Upper lobe of left lung (tissue), 4 donors: ENCODE data around the gene GAPDHS.

ENCODE experiments used
- EP300 ChIP-seq, 4 donors: sonication (generic); formaldehyde crosslinking; IDR thresholded peaks; one replicate each; pipeline ENCODE4 v1.5.1; 2017; ENCODE audit warnings: antibody characterized with exemption in 4 of 4, control low read depth in 2 of 4
- POLR2AphosphoS5 ChIP-seq, 2 donors: sonication (generic); formaldehyde crosslinking; IDR thresholded peaks; one replicate each; pipeline ENCODE4 v1.5.1; 2017; ENCODE audit warnings: antibody characterized with exemption in 2 of 2
- TF ChIP-seq, protein P1 (sequence below), 6 experiments: fragments of 450-650 bp in 4 of 6; fragments of 200-600 bp in 2 of 6; sonication (generic) in 2 of 6; IDR thresholded peaks; one replicate each; pipeline ENCODE4 v1.5.1; 2016 to 2019; ENCODE audit warnings: antibody characterized with exemption in 6 of 6

GRCh38 chr19:35563207-35563829 lies 30.1 kb downstream of the GAPDHS start, which contains the start of gene ATP4A:
- no peak for TF ChIP-seq EP300 (IDR thresholded peaks at IDR 0.05)
- TF ChIP-seq, protein P1, sequence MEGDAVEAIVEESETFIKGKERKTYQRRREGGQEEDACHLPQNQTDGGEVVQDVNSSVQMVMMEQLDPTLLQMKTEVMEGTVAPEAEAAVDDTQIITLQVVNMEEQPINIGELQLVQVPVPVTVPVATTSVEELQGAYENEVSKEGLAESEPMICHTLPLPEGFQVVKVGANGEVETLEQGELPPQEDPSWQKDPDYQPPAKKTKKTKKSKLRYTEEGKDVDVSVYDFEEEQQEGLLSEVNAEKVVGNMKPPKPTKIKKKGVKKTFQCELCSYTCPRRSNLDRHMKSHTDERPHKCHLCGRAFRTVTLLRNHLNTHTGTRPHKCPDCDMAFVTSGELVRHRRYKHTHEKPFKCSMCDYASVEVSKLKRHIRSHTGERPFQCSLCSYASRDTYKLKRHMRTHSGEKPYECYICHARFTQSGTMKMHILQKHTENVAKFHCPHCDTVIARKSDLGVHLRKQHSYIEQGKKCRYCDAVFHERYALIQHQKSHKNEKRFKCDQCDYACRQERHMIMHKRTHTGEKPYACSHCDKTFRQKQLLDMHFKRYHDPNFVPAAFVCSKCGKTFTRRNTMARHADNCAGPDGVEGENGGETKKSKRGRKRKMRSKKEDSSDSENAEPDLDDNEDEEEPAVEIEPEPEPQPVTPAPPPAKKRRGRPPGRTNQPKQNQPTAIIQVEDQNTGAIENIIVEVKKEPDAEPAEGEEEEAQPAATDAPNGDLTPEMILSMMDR (IDR thresholded peaks at IDR 0.05): no peak
- TF ChIP-seq POLR2AphosphoS5 (IDR thresholded peaks at IDR 0.05): no peak
